PC-3 (cell line): ENCODE results near the gene PRSS1. TPM values are rescaled to one million over a fixed set of nuclear protein-coding genes. Genes with fewer than 3 reads are reported as not detected.
A peak's percentile ranks its signal among the peaks of the same experiment; 100 is the strongest.

Experiments
- ATAC-seq: fragments of 200-7000 bp; cut with Tn5 transposase; 2 replicates; pipeline ENCODE4 v1.9.1; 2020; ENCODE audit warnings: mild to moderate bottlenecking, moderate library complexity
- BruUV-seq: library from RNA; stranded (reverse); fragments of 400-500 nt; replicated peaks from 2 replicates; lab custom pipeline; 2021; lab: Mats Ljungman, UMichigan
- CTCF ChIA-PET: fragments of 300-600 bp; sonication (Branson Sonifier 250); formaldehyde crosslinking; loops from one replicate; lab custom pipeline; 2022; ENCODE audit warnings: antibody characterized with exemption; lab: Charles Lee
- POLR2A ChIA-PET: fragments of 300-600 bp; sonication (Branson Sonifier 250); formaldehyde crosslinking; loops from one replicate; lab custom pipeline; 2022; ENCODE audit warnings: antibody characterized with exemption; ENCODE audit not compliant: unreplicated experiment; lab: Charles Lee
- DNase-seq: peaks from one replicate; pipeline ENCODE4 v3.0.0-alpha.2; 2015
- H2AFZ ChIP-seq: fragments of 300-600 bp; sonication (generic); 2 replicates; pipeline ENCODE4 v1.6.0; 2016; ENCODE audit warnings: antibody characterized with exemption, low read length
- H3F3A ChIP-seq: fragments of 300-600 bp; sonication (generic); one replicate; pipeline ENCODE4 v1.6.0; 2017; ENCODE audit warnings: antibody characterized with exemption, low read length, control low read depth, mild to moderate bottlenecking; ENCODE audit not compliant: unreplicated experiment
- H3K27ac ChIP-seq: fragments of 300-600 bp; sonication (generic); 2 replicates; pipeline ENCODE4 v1.5.1; 2016; ENCODE audit warnings: mild to moderate bottlenecking, low read length
- H3K27me3 ChIP-seq: fragments of 300-600 bp; sonication (generic); 2 replicates; pipeline ENCODE4 v1.6.1; 2016; ENCODE audit warnings: low read length, mixed read lengths
- H3K36me3 ChIP-seq: fragments of 300-600 bp; sonication (generic); 2 replicates; pipeline ENCODE4 v1.6.1; 2016; ENCODE audit warnings: low read depth, mixed run types, low read length, mixed read lengths
- H3K4me1 ChIP-seq: fragments of 300-600 bp; sonication (generic); 2 replicates; pipeline ENCODE4 v1.5.1; 2016; ENCODE audit warnings: low read length; ENCODE audit not compliant: insufficient read depth
- H3K4me2 ChIP-seq: fragments of 300-600 bp; sonication (generic); 2 replicates; pipeline ENCODE4 v1.6.0; 2016; ENCODE audit warnings: low read length
- H3K4me3 ChIP-seq: fragments of 300-600 bp; sonication (generic); 2 replicates; pipeline ENCODE4 v1.5.1; 2016; ENCODE audit warnings: mild to moderate bottlenecking, low read length, mixed read lengths
- H3K79me2 ChIP-seq: fragments of 300-600 bp; sonication (generic); 2 replicates; pipeline ENCODE4 v1.6.1; 2017; ENCODE audit warnings: low read length, mixed read lengths
- H3K9ac ChIP-seq: fragments of 300-600 bp; sonication (generic); 2 replicates; pipeline ENCODE4 v1.6.0; 2016; ENCODE audit warnings: mild to moderate bottlenecking, low read length
- H3K9me2 ChIP-seq: fragments of 300-600 bp; sonication (generic); replicated peaks from 2 replicates; pipeline ENCODE4 v1.6.1; 2016; ENCODE audit warnings: mixed run types, low read length, mixed read lengths
- H3K9me3 ChIP-seq: fragments of 300-600 bp; sonication (generic); 2 replicates; pipeline ENCODE4 v1.6.1; 2016; ENCODE audit warnings: low read length, mixed read lengths
- H4K20me1 ChIP-seq: fragments of 300-600 bp; sonication (generic); 2 replicates; pipeline ENCODE4 v1.6.1; 2016; ENCODE audit warnings: low read length, mixed read lengths
- EZH2 ChIP-seq: fragments of 300-600 bp; sonication (generic); IDR thresholded peaks from one replicate; pipeline ENCODE4 v1.6.1; 2017; ENCODE audit warnings: antibody characterized with exemption, mild to moderate bottlenecking, low read length; ENCODE audit not compliant: unreplicated experiment
- EZH2phosphoT487 ChIP-seq: fragments of 300-600 bp; sonication (generic); IDR thresholded peaks from 2 replicates; pipeline ENCODE4 v1.6.1; 2018; ENCODE audit warnings: mild to moderate bottlenecking, antibody characterized with exemption, low read length, borderline replicate concordance
- intact Hi-C: fragments of 100-400 bp; cut with micrococcal nuclease; formaldehyde crosslinking; loops from 2 replicates; pipeline ENCODE4 v1.9.0; 2023
- total RNA-seq: library from RNA; depleted of rRNA; stranded (reverse); fragments of >200 nt; gene quantifications from 2 replicates; pipeline ENCODE4 v1.2.3, GENCODE V29; 2014
- TF ChIP-seq, protein P1 (sequence below): fragments of 300-600 bp; sonication (generic); conservative IDR thresholded peaks from 2 replicates; pipeline ENCODE4 v1.5.1; 2017; ENCODE audit warnings: antibody characterized with exemption, low read depth, mild to moderate bottlenecking, low read length

Gene PRSS1
- total RNA-seq, 1 experiment from 2014 or later = not detected

DNA sequence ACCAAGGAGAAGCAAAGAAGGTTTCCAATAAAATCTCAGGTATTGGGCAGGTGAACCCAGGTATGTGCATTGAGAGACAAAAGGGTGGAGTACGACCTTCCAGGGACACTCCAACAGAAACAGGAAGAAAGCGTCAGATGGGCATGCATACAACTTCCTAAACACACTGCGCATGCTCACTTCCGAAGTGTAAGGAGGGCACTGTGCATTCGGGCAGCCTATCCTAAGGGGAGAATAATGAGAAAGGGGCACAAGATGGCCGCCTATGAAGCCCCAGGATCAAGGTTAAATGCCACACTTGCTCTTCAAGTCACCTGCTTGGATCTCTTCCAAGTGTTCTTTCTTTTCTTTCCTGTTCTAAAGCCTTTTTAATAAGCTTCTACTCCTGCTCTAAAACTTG, 39.4 kb upstream of the PRSS1 start:
- no TSS peak for BruUV-seq
- H3K36me3 ChIP-seq = no peaks in the 10 kb centered on the region
- TF ChIP-seq EZH2phosphoT487 (no peak), EZH2 (no peak)
- TF ChIP-seq, protein P1, sequence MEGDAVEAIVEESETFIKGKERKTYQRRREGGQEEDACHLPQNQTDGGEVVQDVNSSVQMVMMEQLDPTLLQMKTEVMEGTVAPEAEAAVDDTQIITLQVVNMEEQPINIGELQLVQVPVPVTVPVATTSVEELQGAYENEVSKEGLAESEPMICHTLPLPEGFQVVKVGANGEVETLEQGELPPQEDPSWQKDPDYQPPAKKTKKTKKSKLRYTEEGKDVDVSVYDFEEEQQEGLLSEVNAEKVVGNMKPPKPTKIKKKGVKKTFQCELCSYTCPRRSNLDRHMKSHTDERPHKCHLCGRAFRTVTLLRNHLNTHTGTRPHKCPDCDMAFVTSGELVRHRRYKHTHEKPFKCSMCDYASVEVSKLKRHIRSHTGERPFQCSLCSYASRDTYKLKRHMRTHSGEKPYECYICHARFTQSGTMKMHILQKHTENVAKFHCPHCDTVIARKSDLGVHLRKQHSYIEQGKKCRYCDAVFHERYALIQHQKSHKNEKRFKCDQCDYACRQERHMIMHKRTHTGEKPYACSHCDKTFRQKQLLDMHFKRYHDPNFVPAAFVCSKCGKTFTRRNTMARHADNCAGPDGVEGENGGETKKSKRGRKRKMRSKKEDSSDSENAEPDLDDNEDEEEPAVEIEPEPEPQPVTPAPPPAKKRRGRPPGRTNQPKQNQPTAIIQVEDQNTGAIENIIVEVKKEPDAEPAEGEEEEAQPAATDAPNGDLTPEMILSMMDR = no peak
- intact Hi-C loops = loop anchor here (5.0 kb wide), 1 partner anchor 137 kb away; no protein-coding TSS in a partner anchor
- H3K4me3 ChIP-seq = no peak overlapping the region
- no peak for ATAC-seq
- H4K20me1 ChIP-seq = no peaks in the 10 kb centered on the region
- no peak overlapping the region for H3K9ac ChIP-seq
- no peaks in the 10 kb centered on the region for H3F3A ChIP-seq
- H3K27ac ChIP-seq = no peak overlapping the region
- DNase-seq = no peak
- no peaks in the 10 kb centered on the region for H3K79me2 ChIP-seq
- POLR2A ChIA-PET = no interaction called here
- H3K9me3 ChIP-seq = no peaks in the 10 kb centered on the region
- no peak overlapping the region for H2AFZ ChIP-seq
- CTCF ChIA-PET = interaction anchor here (0.6 kb wide), 1 partner anchor 106 kb away, joined by 3 read pairs; no protein-coding TSS in a partner anchor
- no peaks in the 10 kb centered on the region for H3K4me1 ChIP-seq
- no peak overlapping the region for H3K4me2 ChIP-seq
- no peaks in the 10 kb centered on the region for H3K27me3 ChIP-seq
- no peaks in the 10 kb centered on the region for H3K9me2 ChIP-seq

DNA sequence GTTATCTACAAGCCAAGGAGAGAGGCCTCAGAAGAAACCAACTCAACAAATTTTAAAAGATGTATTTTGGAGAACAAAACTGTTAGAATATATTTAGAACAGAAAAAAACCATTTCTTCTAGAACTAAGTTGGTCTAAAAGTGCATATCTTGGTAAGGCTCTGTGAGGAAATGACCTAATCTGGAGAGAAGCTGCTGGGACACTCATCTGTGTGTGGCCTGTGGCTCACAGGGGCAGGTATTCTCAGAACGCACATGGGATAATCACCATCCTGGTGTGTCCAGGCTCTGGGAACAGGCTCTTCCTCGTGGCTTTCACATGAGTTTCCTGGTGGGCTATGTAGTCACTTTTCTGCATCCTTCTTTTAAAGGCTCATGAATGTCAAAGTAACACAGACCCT, 38.1 kb upstream of the PRSS1 start:
- intact Hi-C loops = loop anchor here (5.0 kb wide), 1 partner anchor 136 kb away; no protein-coding TSS in a partner anchor
- Histone ChIP-seq H3K9me3 (no peaks in the 10 kb centered on the region), H3K4me2 (no peak overlapping the region), H3K27ac (no peak overlapping the region), H4K20me1 (no peaks in the 10 kb centered on the region), H3F3A (no peaks in the 10 kb centered on the region), H3K36me3 (no peaks in the 10 kb centered on the region), H3K9ac (no peak overlapping the region), H3K27me3 (no peaks in the 10 kb centered on the region), H2AFZ (no peak overlapping the region), H3K9me2 (no peaks in the 10 kb centered on the region), H3K4me1 (no peaks in the 10 kb centered on the region), H3K4me3 (no peak overlapping the region), H3K79me2 (no peaks in the 10 kb centered on the region)
- TF ChIP-seq, protein P1 = no peak
- TF ChIP-seq EZH2 (no peak), EZH2phosphoT487 (no peak)
- no TSS peak for BruUV-seq
- DNase-seq (peak; percentile 19), ATAC-seq (peak; percentile 37)
- ChIA-PET CTCF (interaction anchor here (0.7 to 3.9 kb wide), 2 partner anchors 72 to 328 kb away, joined by 5 to 36 read pairs; no protein-coding TSS in a partner anchor), POLR2A (no interaction called here)
